SU-DHL-6 (cell line): ENCODE data around the gene MAN2B1.

Experiments
- EZH2phosphoT487 ChIP-seq: fragments of 200-600 bp; sonication (generic), shearing (Covaris generic); conservative IDR thresholded peaks from 2 replicates; pipeline ENCODE4 v1.6.1; 2018; ENCODE audit warnings: mild to moderate bottlenecking, antibody characterized with exemption, low read length, moderate library complexity, mixed read lengths
- TF ChIP-seq, protein P1 (sequence below): fragments of 200-600 bp; sonication (generic); IDR thresholded peaks from one replicate; pipeline ENCODE4 v1.5.1; 2017; ENCODE audit warnings: antibody characterized with exemption, mild to moderate bottlenecking, low read length, moderate library complexity; ENCODE audit not compliant: insufficient read depth, poor library complexity, severe bottlenecking

DNA sequence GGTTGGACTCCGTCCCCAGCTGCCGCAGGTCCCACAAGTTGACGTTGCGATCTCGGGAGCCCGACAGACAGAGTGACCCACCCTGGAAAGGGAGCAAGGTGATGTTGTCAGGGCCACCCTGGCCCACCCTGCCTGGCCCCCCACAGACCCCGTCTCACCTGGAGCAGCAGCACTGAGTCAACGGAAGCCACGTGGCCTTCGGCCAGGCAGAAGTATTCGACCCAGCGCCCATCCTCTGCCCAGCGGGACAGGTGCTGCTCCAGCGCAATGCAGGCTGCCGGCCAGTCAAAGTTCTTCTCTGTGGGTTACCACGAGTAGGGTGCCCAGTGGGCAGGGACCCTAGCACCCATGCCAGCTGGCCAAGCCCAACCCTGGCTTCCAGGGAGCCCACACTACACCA is 28.1 kb upstream of the MAN2B1 start:
- TF ChIP-seq, protein P1, sequence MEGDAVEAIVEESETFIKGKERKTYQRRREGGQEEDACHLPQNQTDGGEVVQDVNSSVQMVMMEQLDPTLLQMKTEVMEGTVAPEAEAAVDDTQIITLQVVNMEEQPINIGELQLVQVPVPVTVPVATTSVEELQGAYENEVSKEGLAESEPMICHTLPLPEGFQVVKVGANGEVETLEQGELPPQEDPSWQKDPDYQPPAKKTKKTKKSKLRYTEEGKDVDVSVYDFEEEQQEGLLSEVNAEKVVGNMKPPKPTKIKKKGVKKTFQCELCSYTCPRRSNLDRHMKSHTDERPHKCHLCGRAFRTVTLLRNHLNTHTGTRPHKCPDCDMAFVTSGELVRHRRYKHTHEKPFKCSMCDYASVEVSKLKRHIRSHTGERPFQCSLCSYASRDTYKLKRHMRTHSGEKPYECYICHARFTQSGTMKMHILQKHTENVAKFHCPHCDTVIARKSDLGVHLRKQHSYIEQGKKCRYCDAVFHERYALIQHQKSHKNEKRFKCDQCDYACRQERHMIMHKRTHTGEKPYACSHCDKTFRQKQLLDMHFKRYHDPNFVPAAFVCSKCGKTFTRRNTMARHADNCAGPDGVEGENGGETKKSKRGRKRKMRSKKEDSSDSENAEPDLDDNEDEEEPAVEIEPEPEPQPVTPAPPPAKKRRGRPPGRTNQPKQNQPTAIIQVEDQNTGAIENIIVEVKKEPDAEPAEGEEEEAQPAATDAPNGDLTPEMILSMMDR: no peak
- no peak for TF ChIP-seq EZH2phosphoT487
